Esophagus muscularis mucosa (tissue), 4 donors: ENCODE measurements around the gene CNNM3. TPM values are rescaled to one million over a fixed set of nuclear protein-coding genes. Genes with fewer than 3 reads are reported as not detected.

ENCODE experiments used
- DNase-seq: peaks from one replicate; pipeline ENCODE4 v3.0.0-alpha.2; 2017; ENCODE audit errors: extremely low spot score
- H3K27ac ChIP-seq, 4 donors: fragments of 200-600 bp; sonication (generic); replicated peaks in 1 of 4; 1 replicate in 3 of 4; 2 replicates in 1 of 4; pipeline ENCODE4 v1.5.1; 2016 to 2019; ENCODE audit warnings: mild to moderate bottlenecking in 1 of 4
- H3K27me3 ChIP-seq, 4 donors: fragments of 200-600 bp; sonication (generic); one replicate each; pipeline versions ENCODE4 v1.5.1 to v1.6.0; 2016 to 2019
- H3K36me3 ChIP-seq, 4 donors: fragments of 200-600 bp; sonication (generic); one replicate each; pipeline ENCODE4 v1.5.1; 2016 to 2019
- H3K4me1 ChIP-seq, 4 donors: fragments of 200-600 bp; sonication (generic); one replicate each; pipeline ENCODE4 v1.5.1; 2016 to 2019
- H3K4me3 ChIP-seq, 4 donors: fragments of 200-600 bp; sonication (generic); 1 replicate in 2 of 4; 2 replicates in 2 of 4; pipeline ENCODE4 v1.5.1; 2016 to 2019; ENCODE audit warnings: mild to moderate bottlenecking in 4 of 4, moderate library complexity in 1 of 4
- H3K9me3 ChIP-seq, 4 donors: fragments of 200-600 bp; sonication (generic); 1 replicate in 3 of 4; 2 replicates in 1 of 4; pipeline ENCODE4 v1.5.1; 2016 to 2019
- CTCF ChIP-seq, 3 experiments: fragments of 200-600 bp in 2 of 3; fragments of 450-650 bp in 1 of 3; sonication (generic) in 2 of 3; IDR thresholded peaks; one replicate each; pipeline ENCODE4 v1.5.1; 2017 to 2019; ENCODE audit warnings: antibody characterized with exemption in 3 of 3, mild to moderate bottlenecking in 2 of 3, moderate library complexity in 1 of 3
- EP300 ChIP-seq: sonication (generic); formaldehyde crosslinking; IDR thresholded peaks from one replicate; pipeline ENCODE4 v1.6.1; 2017; ENCODE audit warnings: antibody characterized with exemption
- POLR2A ChIP-seq: fragments of 450-650 bp; IDR thresholded peaks from one replicate; pipeline ENCODE4 v1.6.1; 2017; ENCODE audit warnings: antibody characterized with exemption, moderate library complexity, mild to moderate bottlenecking, low read depth
- POLR2AphosphoS5 ChIP-seq, 2 donors: sonication (generic); formaldehyde crosslinking; IDR thresholded peaks; one replicate each; pipeline ENCODE4 v1.6.1; 2017; ENCODE audit warnings: antibody characterized with exemption in 2 of 2
- WGBS: methylation state at CpG from one replicate; pipeline ENCODE4 v1.1.5; 2018; 5-methylcytosine and 5-hydroxymethylcytosine counted together
- intact Hi-C: fragments of 100-400 bp; cut with DNase I; formaldehyde crosslinking; loops from one replicate; pipeline ENCODE4 v1.15.1; 2023
- total RNA-seq, 4 donors: library from RNA; depleted of rRNA; stranded (reverse); fragments of >200 nt; gene quantifications; one replicate each; pipeline versions ENCODE4 v1.1.0 to v1.2.1, GENCODE V29; 2016

CNNM3 gene
- total RNA-seq, 4 donors from 2014 or later = 11.8 to 30.3 (median 22.1) TPM

DNA sequence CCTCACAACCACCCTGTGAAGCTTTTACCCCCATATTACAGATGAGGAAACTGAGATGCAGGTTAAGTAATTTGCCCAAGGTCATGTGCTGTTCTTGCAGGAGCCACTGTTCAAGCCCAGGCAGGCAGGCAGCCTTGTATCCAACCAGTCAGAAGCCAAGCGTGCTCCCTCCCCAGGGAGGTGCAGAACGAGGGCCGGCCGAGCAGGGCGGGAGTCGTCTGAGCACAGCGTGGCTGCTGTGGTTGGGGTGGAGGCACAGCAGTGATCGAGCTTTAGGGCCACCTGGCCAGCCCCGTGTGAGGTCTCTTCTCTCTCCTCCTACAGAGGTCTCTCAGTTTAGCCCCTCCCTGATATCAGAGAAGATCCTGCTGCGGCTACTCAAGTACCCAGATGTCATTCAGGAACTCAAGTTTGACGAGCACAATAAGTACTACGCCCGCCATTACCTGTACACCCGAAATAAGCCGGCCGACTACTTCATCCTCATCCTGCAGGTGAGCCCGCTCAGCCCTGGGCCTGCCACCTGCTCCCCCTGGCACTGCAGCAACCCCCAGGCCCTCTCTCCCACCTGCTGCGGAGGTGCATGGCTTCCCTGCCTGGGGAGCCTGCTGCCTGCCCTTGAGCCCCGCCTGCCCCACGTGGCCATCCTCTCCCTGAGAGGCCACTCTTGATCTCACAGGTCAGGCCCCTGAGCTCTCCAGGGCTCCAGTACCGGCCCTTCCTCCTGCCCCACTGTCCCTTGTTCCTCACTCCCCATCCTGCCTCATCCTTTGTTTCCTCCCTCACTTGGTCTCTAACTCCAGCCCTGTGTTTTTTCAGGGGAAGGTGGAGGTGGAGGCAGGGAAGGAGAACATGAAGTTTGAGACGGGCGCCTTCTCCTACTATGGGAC lies 17.1 kb upstream of the CNNM3 start:
- H3K36me3 ChIP-seq = peaks cover 9 to 48% (median 44%) of the 10 kb centered on the region in 4 donors
- H3K27ac ChIP-seq = no peak overlapping the region
- 83% methylated on average over 23 of the region's 23 CpGs for WGBS
- intact Hi-C loops = no loop called here
- no peak overlapping the region for H3K4me3 ChIP-seq
- H3K4me1 ChIP-seq = peaks cover 5 to 10% (median 7%) of the 10 kb centered on the region in 4 donors
- DNase-seq = no peak
- TF ChIP-seq EP300 (no peak), POLR2AphosphoS5 (IDR thresholded peaks at IDR 0.05) (no peak), CTCF (IDR thresholded peaks at IDR 0.05) (no peak), POLR2A (no peak)
- no peaks in the 10 kb centered on the region for H3K27me3 ChIP-seq
- no peaks in the 10 kb centered on the region for H3K9me3 ChIP-seq

DNA sequence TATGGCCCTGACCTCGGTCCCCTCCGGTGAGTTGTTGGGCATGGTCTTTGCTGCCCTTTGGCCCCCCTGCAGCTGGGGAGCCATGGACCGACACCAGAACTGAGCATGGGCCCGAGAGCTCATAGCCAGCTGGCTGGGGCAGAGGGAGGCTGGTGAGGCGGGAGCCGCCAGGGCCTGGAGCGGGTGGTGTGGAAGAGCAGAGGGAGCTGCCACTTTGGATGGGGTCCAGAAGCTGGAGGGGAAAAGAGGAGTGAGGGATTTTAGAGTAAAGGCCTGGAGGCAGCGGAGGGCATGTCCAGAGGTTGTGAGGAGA lies 16.5 kb upstream of the CNNM3 start:
- Histone ChIP-seq H3K4me1 (peaks cover 5 to 10% (median 7%) of the 10 kb centered on the region in 4 donors), H3K36me3 (peaks cover 11 to 53% (median 47%) of the 10 kb centered on the region in 4 donors), H3K27me3 (no peaks in the 10 kb centered on the region), H3K4me3 (no peak overlapping the region), H3K9me3 (no peaks in the 10 kb centered on the region), H3K27ac (no peak overlapping the region)
- no peak for DNase-seq
- WGBS = 92% methylated on average over 8 of the region's 8 CpGs
- TF ChIP-seq POLR2A = no peak
- TF ChIP-seq EP300 = no peak
- TF ChIP-seq POLR2AphosphoS5 (IDR thresholded peaks at IDR 0.05) = no peak
- no peak for TF ChIP-seq CTCF (IDR thresholded peaks at IDR 0.05)
- intact Hi-C loops = no loop called here

GRCh38 chr2:96800061-96801004 lies 15.7 kb upstream of the CNNM3 start:
- Histone ChIP-seq H3K4me3 (no peak overlapping the region), H3K9me3 (no peaks in the 10 kb centered on the region), H3K27me3 (no peaks in the 10 kb centered on the region), H3K36me3 (peaks cover 11 to 53% (median 48%) of the 10 kb centered on the region in 4 donors), H3K27ac (no peak overlapping the region), H3K4me1 (peaks cover 5 to 10% (median 7%) of the 10 kb centered on the region in 4 donors)
- intact Hi-C loops = loop anchor here (2.0 kb wide), 1 partner anchor 40 kb away; the partner anchor contains the start of gene CNNM4
- no peak for DNase-seq
- TF ChIP-seq EP300 (no peak), CTCF (IDR thresholded peaks at IDR 0.05) (no peak), POLR2A (no peak), POLR2AphosphoS5 (IDR thresholded peaks at IDR 0.05) (no peak)
- WGBS = 88% methylated on average over 15 of the region's 27 CpGs

- intact Hi-C loops = loop anchor here (2.0 kb wide), 1 partner anchor 40 kb away; the partner anchor contains the start of gene CNNM4
- Histone ChIP-seq H3K9me3 (no peaks in the 10 kb centered on the region), H3K27me3 (no peaks in the 10 kb centered on the region), H3K4me3 (no peak overlapping the region), H3K36me3 (peaks cover 11 to 53% (median 48%) of the 10 kb centered on the region in 4 donors), H3K4me1 (peaks cover 5 to 10% (median 7%) of the 10 kb centered on the region in 4 donors), H3K27ac (no peak overlapping the region)
- TF ChIP-seq POLR2AphosphoS5 (IDR thresholded peaks at IDR 0.05) = peak; percentile 31 to 48
- TF ChIP-seq POLR2A = no peak
- peak; percentile 78 to 93 (median 90) for TF ChIP-seq CTCF (IDR thresholded peaks at IDR 0.05)
- no peak for TF ChIP-seq EP300
- 49% methylated on average over 14 of the region's 15 CpGs for WGBS
- DNase-seq = no peak
Measured at GRCh38 chr2:96801005-96801785, 14.9 kb upstream of the CNNM3 start.
